Renal pelvis (tissue), 12 donors: Measurements from ENCODE around the gene CENPM. TPM values are rescaled to one million over a fixed set of nuclear protein-coding genes. Genes with fewer than 3 reads are reported as not detected.

Experiments used
- DNase-seq: peaks from one replicate; pipeline ENCODE4 v3.0.0-alpha.2; 2013
- long read RNA-seq, 16 experiments: transcript quantifications; one replicate each; lab custom pipeline, GENCODE V29; 2026
- polyA plus RNA-seq, 3 donors: library from polyadenylated mRNA; unstranded; fragments of 120-200 nt; gene quantifications; one replicate each; pipeline ENCODE4 v1.2.1, GENCODE V29; 2013; ENCODE audit not compliant: insufficient read length in 3 of 3

The CENPM gene, protein sequence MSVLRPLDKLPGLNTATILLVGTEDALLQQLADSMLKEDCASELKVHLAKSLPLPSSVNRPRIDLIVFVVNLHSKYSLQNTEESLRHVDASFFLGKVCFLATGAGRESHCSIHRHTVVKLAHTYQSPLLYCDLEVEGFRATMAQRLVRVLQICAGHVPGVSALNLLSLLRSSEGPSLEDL
- polyA plus RNA-seq: 10 to 100 TPM; 13.8 to 18.5 (median 18.2) TPM
- long read RNA-seq, donor 1, transcript CENPM-201 (6 exons, 966 nt): major isoform, 13 of 16 reads
- long read RNA-seq, donor 1, partial matches to known transcripts: 0 of 16 reads
- long read RNA-seq, donor 1, other reads (novel, unspliced or antisense): 0 of 16 reads
- long read RNA-seq, donor 2, transcript CENPM-201 (6 exons, 966 nt): major isoform, 20 of 24 reads
- long read RNA-seq, donor 2, partial matches to known transcripts: 0 of 24 reads
- long read RNA-seq, donor 2, other reads (novel, unspliced or antisense): 0 of 24 reads
- long read RNA-seq, donor 3, transcript CENPM-201 (6 exons, 966 nt): major isoform, 12 of 15 reads
- long read RNA-seq, donor 3, partial matches to known transcripts: 0 of 15 reads
- long read RNA-seq, donor 3, other reads (novel, unspliced or antisense): 0 of 15 reads
- long read RNA-seq, donor 4, transcript CENPM-201 (6 exons, 966 nt): major isoform, 5 of 9 reads
- long read RNA-seq, donor 4, partial matches to known transcripts: 0 of 9 reads
- long read RNA-seq, donor 4, other reads (novel, unspliced or antisense): 0 of 9 reads
- long read RNA-seq, donor 5, transcript CENPM-201 (6 exons, 966 nt): major isoform, 6 of 6 reads
- long read RNA-seq, donor 5, partial matches to known transcripts: 0 of 6 reads
- long read RNA-seq, donor 5, other reads (novel, unspliced or antisense): 0 of 6 reads
- long read RNA-seq, donor 6, transcript CENPM-201 (6 exons, 966 nt): major isoform, 8 of 11 reads
- long read RNA-seq, donor 6, partial matches to known transcripts: 0 of 11 reads
- long read RNA-seq, donor 6, other reads (novel, unspliced or antisense): 0 of 11 reads
- long read RNA-seq, donor 7, transcript CENPM-201 (6 exons, 966 nt): major isoform, 13 of 19 reads
- long read RNA-seq, donor 7, partial matches to known transcripts: 0 of 19 reads
- long read RNA-seq, donor 7, other reads (novel, unspliced or antisense): 0 of 19 reads
- long read RNA-seq, donor 8, transcript CENPM-201 (6 exons, 966 nt): major isoform, 5 of 5 reads
- long read RNA-seq, donor 8, partial matches to known transcripts: 0 of 5 reads
- long read RNA-seq, donor 8, other reads (novel, unspliced or antisense): 0 of 5 reads
- long read RNA-seq, donor 9, transcript CENPM-201 (6 exons, 966 nt): major isoform, 10 of 14 reads
- long read RNA-seq, donor 9, partial matches to known transcripts: 0 of 14 reads
- long read RNA-seq, donor 9, other reads (novel, unspliced or antisense): 0 of 14 reads
- long read RNA-seq, donor 10, transcript CENPM-201 (6 exons, 966 nt): major isoform, 10 of 15 reads
- long read RNA-seq, donor 10, partial matches to known transcripts: 0 of 15 reads
- long read RNA-seq, donor 10, other reads (novel, unspliced or antisense): 0 of 15 reads
- long read RNA-seq, donor 11, transcript CENPM-201 (6 exons, 966 nt): major isoform, 11 of 14 reads
- long read RNA-seq, donor 11, partial matches to known transcripts: 0 of 14 reads
- long read RNA-seq, donor 11, other reads (novel, unspliced or antisense): 0 of 14 reads
- long read RNA-seq, donor 12, transcript CENPM-201 (6 exons, 966 nt): major isoform, 16 of 18 reads
- long read RNA-seq, donor 12, partial matches to known transcripts: 0 of 18 reads
- long read RNA-seq, donor 12, other reads (novel, unspliced or antisense): 0 of 18 reads
- long read RNA-seq, donor 13, transcript CENPM-201 (6 exons, 966 nt): major isoform, 5 of 6 reads
- long read RNA-seq, donor 13, partial matches to known transcripts: 0 of 6 reads
- long read RNA-seq, donor 13, other reads (novel, unspliced or antisense): 0 of 6 reads
- long read RNA-seq, donor 14, transcript CENPM-201 (6 exons, 966 nt): major isoform, 19 of 24 reads
- long read RNA-seq, donor 14, partial matches to known transcripts: 0 of 24 reads
- long read RNA-seq, donor 14, other reads (novel, unspliced or antisense): 0 of 24 reads
- long read RNA-seq, donor 15, transcript CENPM-201 (6 exons, 966 nt): major isoform, 15 of 20 reads
- long read RNA-seq, donor 15, partial matches to known transcripts: 0 of 20 reads
- long read RNA-seq, donor 15, other reads (novel, unspliced or antisense): 0 of 20 reads
- long read RNA-seq, donor 16, transcript CENPM-201 (6 exons, 966 nt): major isoform, 13 of 16 reads
- long read RNA-seq, donor 16, partial matches to known transcripts: 0 of 16 reads
- long read RNA-seq, donor 16, other reads (novel, unspliced or antisense): 0 of 16 reads

DNA sequence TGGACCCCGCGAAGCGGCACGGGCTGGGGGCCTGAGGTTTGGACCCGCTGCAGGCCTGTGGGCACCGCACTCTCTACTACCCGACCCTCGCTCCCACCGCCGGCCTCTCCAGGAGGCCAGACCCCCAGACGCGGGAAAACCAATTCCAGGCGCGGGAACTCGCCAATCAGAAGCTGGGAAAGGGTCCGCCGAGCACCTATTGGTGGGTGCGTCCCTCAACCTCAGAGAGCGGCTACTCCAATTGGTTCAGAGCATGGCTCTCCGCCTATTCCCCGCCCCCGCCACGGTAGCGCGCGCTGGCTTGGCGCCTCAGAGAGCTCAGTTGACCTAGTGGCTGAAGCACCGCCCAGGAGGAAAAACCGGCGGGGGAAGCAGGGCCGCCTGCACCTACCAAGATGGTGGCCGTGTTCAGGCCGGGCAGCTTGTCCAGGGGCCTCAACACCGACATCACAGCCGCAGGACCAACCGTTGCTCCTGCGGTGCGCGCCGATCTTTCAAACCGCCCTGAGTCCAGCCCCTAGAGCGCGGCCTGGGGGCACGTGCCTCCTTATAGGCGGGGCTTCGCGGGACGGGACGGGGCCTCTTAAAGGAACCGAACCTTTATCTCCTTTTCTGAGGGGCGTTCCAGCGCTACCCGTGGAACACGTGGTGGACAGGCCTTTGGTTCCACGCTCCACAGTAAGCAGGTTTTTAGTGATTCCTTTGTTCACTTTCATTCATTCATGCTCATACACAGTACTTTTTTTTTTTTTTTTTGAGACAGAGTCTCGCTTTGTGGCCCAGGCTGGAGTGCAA is at the start of gene CENPM:
CENPM (minus strand) TSS at position 524 of the 795 bp plus-strand sequence; CDS start at position 448, 76 bp downstream.
- DNase-seq: peak; percentile 96

DNA sequence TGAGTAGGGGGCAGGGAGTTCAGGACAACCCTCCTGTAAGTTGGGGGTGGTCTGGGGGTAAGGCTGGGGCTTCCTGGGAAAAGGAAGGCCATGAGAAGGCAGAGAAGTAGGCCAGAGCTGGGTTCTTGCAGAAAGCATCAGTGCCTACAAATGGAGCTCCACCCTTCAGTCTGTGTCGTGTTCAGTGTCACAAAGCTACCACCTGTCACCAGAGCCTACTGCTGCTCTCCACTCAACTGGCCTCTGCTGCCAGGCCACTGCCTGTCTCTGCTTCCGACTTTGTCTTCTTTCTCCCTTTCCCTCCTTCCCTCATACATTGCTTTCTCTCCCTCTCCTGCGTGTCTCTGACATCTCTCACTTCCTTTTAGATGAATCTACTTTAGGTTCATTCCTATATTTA is 48.3 kb upstream of the CENPM start:
- no peak for DNase-seq

- no peak for DNase-seq
These were observed 45.5 kb upstream of the CENPM start for GRCh38 chr22:41992496-41992895.

DNA sequence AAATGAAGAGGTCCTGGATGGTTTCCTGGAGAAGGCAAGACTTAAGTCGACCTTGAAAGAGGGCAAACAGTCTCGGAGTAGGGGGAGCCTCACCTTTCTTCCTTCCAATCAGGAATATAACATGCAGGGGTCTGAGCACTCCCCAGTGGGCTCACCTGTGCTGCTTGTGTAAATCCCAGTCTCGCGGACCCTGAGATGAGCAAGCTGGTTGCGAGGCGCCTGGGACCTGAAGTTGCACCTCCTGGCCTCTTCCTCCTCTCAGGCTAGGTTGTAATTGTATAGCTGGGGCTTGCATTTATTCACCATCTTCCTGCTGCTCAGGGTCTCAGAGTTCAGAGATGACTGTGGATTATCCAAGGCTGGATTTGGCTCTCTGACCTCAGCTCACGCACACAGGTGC is 44.2 kb upstream of the CENPM start:
- no peak for DNase-seq

GRCh38 chr22:41989246-41989645 is 42.3 kb upstream of the CENPM start:
- no peak for DNase-seq

DNA sequence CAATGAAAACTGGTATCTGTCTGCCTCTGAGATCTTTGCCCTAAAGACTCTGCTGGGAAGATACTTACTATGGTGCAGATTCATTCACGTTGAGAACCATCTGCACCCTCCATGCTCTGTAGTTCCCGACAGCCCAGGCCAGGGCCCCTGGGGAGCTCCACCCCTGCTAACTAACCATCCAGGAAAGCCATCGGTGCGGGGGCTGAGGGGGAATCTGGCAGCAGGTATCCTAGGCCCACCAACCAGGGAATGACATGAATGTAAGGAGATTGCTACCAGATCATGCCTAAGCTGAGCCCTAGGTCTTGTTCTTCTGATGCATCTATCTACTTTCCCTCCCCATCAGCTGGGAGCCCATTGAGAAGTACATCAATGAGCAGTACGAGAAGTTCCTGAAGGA is 40.3 kb upstream of the CENPM start:
- no peak for DNase-seq

GRCh38 chr22:41983513-41984405 is 36.8 kb upstream of the CENPM start:
- no peak for DNase-seq

GRCh38 chr22:41982865-41983264 is 35.9 kb upstream of the CENPM start:
- DNase-seq: no peak

DNA sequence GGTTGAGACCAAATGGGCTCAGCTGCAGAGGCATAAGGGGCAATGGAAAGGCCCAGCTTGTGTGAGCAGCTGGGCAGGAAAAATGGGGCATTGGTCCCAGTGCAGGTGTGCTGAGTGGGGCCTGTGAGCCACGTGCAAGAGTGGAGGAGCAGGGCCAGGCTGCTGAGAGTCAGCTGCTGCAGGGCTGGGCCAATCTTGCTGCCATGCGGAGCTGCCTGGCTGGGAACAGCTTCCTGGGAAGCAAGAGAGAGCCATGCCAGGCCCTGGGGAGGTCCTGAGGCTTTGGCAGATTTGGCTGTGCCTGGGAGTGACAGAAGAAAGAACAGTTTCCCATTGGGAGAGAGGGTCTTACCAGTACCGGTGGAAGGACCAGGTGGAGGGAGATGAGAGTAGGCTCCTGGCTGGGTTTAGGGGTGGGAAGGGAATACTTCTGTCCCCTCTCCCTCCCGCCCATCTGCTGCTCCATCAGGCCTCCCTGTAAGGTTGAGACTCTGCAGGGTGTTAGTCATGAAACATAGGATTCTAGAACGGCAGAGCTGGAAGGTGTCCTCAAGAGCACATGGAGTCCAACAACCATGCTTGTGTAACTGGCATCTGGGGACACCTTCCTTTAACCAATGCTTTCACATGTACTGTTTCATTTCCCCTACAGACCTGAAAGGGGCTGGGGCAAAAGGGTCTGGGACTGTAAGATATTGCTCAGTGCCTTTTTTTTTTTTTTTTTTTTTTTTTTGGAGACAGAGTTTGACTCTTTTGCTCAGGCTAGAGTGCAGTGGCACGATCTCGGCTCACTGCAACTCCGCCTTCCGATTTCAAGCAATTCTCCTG is 32.7 kb upstream of the CENPM start:
- DNase-seq: no peak

DNA sequence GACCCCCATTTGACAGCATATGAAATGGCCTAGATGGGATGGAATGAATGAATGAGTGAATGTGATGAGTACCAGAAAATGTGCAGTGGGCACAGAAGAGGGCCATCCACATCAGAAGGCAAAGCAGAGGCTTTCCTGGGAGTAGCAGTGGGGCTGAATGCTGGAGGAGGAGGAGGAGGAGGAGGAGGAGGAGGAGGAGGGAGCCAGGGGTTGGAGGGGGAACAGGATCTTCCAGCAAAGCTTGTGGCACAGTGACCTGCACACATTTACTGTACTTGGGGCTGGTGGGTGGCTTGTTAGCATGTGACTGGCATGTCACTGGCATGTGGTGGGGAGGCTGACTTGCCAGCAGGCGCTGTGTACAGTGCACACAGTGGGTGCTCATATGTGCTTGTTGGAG is 31.8 kb upstream of the CENPM start:
- no peak for DNase-seq

- DNase-seq: peak; percentile 70
These were observed 30.1 kb upstream of the CENPM start for GRCh38 chr22:41976961-41977566.

DNA sequence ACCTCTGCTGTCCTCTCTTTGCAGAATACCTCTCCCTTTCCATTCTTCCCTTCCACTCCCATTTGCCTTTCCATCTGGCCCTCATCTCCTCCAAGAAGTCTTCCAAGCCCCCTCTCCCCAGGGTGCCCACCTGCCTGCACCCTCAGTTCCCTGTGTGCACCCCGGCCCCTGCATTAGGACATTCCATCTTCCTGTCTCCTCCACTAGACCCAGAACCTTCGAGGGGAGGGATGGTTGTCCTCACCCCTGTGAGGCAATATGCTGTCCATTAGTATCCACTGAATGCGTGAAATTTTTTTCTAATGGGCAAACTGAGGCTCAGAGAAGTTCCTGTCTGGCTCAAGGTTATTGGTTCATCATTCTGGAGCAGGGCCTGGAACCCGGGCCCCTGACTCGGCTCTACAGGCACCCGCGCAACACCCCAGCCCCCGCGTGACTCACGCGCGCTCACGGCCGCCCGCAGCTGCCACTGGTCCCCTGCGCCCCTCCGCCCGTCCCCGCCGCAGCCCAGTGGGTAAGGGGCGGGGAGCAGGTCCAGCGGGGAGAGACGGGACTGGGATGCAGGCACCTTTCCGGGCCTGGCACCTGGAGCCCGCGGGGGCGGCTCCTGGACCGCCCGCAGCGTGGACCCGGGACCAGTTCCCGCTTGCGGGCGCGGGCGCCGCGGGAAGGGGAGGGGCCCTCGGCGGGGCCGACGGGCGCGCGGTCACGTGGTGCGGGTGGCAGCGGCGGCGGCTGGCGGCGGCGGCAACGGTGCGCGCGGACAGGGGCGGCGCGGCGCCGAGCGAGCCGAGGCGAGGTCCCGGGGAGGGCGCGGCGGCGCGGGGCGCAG is 29.3 kb upstream of the CENPM start:
- DNase-seq: no peak

GRCh38 chr22:41975299-41976069 is 28.5 kb upstream of the CENPM start:
- no peak for DNase-seq

DNA sequence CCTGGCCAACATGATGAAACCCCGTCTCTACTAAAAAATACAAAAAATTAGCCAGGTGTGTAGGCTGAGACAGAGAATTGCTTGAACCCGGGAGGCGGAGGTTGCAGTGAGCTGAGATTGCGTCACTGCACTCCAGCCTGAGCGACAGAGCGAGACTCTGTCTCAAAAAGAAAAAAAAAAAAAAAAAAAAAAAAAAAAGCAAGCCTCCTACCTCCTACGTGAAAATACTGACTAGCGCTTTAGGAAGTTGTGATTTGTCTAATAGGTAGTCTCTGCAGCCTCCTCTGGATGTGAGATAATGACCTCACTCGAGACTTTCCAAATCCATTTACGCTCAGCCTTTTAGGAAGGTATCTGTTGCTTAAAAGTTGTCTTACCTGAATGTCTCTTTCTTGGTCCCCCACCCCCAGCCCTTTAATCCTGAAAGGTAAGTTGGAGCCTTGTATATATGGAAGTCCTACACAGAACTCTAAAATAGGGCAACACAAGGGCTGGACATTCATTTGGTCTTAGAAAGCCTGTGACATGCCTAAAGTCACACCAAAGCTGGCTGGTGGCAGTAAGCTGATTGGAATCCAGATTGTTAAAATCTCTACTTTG is 27.8 kb upstream of the CENPM start:
- DNase-seq: no peak
